ENCODE results near the gene ACVR1B. TPM values are rescaled to one million over a fixed set of nuclear protein-coding genes. Genes with fewer than 3 reads are reported as not detected.
A peak's percentile ranks its signal among the peaks of the same experiment; 100 is the strongest.

Gene ACVR1B
- total RNA-seq, 6 experiments from 2014 or later, result 14.1 to 28.0 (median 25.0) TPM

DNA sequence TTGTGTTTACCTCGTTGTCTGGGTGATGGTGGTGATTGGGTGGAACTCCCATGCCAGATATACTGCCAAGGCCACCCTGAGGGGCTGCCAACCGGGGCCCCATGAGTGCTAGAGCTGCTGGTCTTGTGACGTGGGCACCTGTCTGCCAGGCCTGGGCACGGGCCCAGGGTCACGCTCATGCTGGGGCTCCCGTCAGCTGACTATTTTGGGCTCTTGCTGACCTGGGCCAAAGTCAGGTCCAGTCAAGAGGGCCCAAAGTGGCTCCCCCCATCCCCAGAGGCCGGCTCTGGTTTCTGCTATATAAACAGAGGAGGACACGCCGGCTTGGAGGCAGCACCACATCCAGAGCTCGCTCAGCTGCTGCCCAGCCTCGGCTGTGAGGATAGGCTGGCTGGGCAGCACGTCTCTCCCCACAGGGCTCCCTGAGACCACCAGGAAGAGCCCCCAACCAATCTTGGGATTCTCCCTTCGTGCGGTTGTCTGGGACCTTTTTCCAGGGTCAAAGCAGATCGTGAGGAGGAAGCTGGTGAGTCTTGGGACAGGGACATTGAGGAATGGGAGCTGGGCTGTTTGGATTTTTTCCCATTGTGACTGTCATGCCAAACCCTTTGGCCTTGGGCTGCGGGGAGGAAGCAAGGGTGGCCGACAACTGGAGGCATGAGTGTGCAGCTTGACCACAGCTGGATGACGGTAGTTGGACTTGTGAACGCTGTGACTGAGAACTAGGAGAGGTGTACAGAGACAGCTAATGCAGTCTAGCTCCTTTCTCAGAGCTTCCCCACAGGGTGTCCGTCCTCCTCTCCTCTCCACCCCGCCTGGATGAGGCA lies 92.1 kb downstream of the ACVR1B start:
- no peak for DNase-seq

DNA sequence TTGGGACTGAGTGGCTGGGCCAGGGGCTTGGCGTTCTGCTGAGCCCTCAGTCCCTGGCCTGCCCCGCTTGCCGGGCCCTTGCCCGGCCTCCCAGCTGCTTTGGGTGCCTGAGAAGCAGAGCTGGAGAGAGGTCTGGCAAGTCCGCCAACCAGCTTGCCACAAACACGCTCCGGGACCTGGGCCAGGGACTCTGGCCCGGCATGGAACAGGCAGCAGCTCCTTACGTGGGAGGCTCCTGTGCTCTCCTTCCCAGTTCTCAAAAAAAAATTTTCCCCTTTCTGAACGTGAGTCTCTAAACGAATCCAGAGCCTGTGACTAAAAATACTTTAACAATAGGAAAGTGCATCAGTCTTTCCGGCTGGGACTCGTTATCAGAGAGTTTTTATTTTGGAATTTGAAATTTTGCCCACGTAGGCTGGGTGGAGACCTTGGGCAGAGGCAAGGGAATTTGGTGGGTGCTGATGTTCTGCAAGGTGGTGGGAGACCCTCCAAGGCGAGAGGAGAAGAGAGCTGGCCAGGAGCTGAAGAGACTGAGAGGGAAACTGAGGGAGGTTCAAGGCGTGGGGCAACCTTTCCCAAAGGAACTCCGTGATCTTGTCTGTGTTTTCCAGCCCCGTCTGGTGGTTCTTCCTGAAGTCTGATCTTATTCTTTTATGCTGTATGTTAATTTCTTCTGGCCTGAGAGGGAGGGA lies 92.9 kb downstream of the ACVR1B start:
- no peak overlapping the region for H3K4me3 ChIP-seq
- peak overlapping the region; percentile 5 to 77 (median 63) for H3K27ac ChIP-seq
- no peaks in the 10 kb centered on the region for H3K36me3 ChIP-seq
- peak; percentile 77 to 88 (median 84) for DNase-seq
- H3K9me3 ChIP-seq, result no peaks in the 10 kb centered on the region
- TF ChIP-seq POLR2A (IDR thresholded peaks at IDR 0.05), result no peak
- TF ChIP-seq, protein P1, sequence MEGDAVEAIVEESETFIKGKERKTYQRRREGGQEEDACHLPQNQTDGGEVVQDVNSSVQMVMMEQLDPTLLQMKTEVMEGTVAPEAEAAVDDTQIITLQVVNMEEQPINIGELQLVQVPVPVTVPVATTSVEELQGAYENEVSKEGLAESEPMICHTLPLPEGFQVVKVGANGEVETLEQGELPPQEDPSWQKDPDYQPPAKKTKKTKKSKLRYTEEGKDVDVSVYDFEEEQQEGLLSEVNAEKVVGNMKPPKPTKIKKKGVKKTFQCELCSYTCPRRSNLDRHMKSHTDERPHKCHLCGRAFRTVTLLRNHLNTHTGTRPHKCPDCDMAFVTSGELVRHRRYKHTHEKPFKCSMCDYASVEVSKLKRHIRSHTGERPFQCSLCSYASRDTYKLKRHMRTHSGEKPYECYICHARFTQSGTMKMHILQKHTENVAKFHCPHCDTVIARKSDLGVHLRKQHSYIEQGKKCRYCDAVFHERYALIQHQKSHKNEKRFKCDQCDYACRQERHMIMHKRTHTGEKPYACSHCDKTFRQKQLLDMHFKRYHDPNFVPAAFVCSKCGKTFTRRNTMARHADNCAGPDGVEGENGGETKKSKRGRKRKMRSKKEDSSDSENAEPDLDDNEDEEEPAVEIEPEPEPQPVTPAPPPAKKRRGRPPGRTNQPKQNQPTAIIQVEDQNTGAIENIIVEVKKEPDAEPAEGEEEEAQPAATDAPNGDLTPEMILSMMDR (IDR thresholded peaks at IDR 0.05), result no peak
- intact Hi-C loops (cut with DNase I), result no loop called here
- H3K27me3 ChIP-seq, result no peaks in the 10 kb centered on the region
- ATAC-seq, result peak; percentile 71 to 78 (median 76)
- no peaks in the 10 kb centered on the region for H3K4me1 ChIP-seq
- 37% methylated on average over 8 of the region's 18 CpGs for WGBS (ENCODE audit: insufficient coverage, low coverage, low lambda C conversion rate, missing lambda C conversion rate)

More for the DNA sequence above, 92.1 kb downstream of the ACVR1B start:
- no peaks in the 10 kb centered on the region for H3K4me1 ChIP-seq
- peak overlapping the region; percentile 5 to 77 (median 63) for H3K27ac ChIP-seq
- peak; percentile 4 to 15 (median 6) for ATAC-seq
- WGBS (ENCODE audit: insufficient coverage, low coverage, low lambda C conversion rate, missing lambda C conversion rate), result 72% methylated on average over 9 of the region's 21 CpGs
- no peaks in the 10 kb centered on the region for H3K27me3 ChIP-seq
- intact Hi-C loops (cut with DNase I), result no loop called here
- TF ChIP-seq, protein P1 (IDR thresholded peaks at IDR 0.05), result no peak
- no peak for TF ChIP-seq POLR2A (IDR thresholded peaks at IDR 0.05)
- H3K4me3 ChIP-seq, result no peak overlapping the region
- no peaks in the 10 kb centered on the region for H3K9me3 ChIP-seq
- no peaks in the 10 kb centered on the region for H3K36me3 ChIP-seq

DNA sequence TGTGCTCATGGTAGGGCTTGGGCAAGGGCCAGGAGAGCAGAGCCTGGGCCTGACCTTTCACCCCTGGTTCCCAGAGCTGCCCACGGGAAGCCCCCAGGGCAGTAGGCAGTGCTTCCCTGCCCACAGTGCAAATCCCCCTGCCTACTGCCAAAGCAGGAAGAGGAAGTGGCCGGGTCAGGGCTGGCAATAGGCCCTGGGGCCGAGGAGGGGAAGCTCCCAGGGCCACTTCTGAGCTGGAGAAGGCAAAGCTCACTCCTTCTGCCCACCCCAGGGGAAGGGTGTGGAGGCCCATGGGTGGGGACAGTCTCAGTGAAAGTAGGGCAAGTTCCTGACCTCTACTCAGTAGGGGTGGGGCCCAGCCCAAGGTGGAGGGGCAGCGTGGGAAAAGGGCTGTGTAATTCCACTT lies 94.3 kb downstream of the ACVR1B start:
- peaks cover 0 to 8% (median 6%) of the 10 kb centered on the region in 4 donors for H3K4me1 ChIP-seq
- ATAC-seq (peak; percentile 16 to 46 (median 36)), DNase-seq (peak in 1 of 3 donors; percentile 53)
- 50% methylated on average over 2 of the region's 4 CpGs for WGBS (ENCODE audit: insufficient coverage, low coverage, low lambda C conversion rate, missing lambda C conversion rate)
- intact Hi-C loops (cut with DNase I), result no loop called here
- H3K27me3 ChIP-seq, result no peaks in the 10 kb centered on the region
- TF ChIP-seq, protein P1 (IDR thresholded peaks at IDR 0.05), result no peak
- no peak overlapping the region for H3K4me3 ChIP-seq
- H3K27ac ChIP-seq, result peak overlapping the region in 2 of 3 donors; percentile 63 to 77
- no peaks in the 10 kb centered on the region for H3K36me3 ChIP-seq
- H3K9me3 ChIP-seq, result no peaks in the 10 kb centered on the region

Small RNA genes lying within 50 kb of the gene (small RNA-seq; reads per million reads assigned to genes)
- 0 reads per million in 2 experiments for gene RNU6-574P

Other genes with a start within 250 kb of the ACVR1B start
- 1 to 10 TPM in 2 of 6 experiments, under 1 TPM in 4; 0.14 to 1.8 (median 0.55) TPM for gene FIGNL2, start 103.0 kb upstream of the ACVR1B start, total RNA-seq
- 10 to 100 TPM in 1 of 6 experiments, 1 to 10 TPM in 2, not detected in 3; 1.1 to 10.5 (median 2.1) TPM for gene ANKRD33, start 63.6 kb upstream of the ACVR1B start, total RNA-seq
- gene ACVRL1, start 44.2 kb upstream of the ACVR1B start, total RNA-seq, result 10 to 100 TPM in 1 of 6 experiments, 1 to 10 TPM in 5; 2.9 to 10.7 (median 6.2) TPM
- gene TAMALIN, start 55.2 kb downstream of the ACVR1B start, total RNA-seq, result 1 to 10 TPM; 2.9 to 6.5 (median 3.9) TPM
- 1 to 10 TPM; 5.0 to 8.8 (median 7.7) TPM for gene NR4A1, start 99.7 kb downstream of the ACVR1B start, total RNA-seq
- gene ATG101, start 118.3 kb downstream of the ACVR1B start, total RNA-seq, result 10 to 100 TPM; 17.4 to 29.7 (median 21.0) TPM
- gene SMIM41, start 128.0 kb downstream of the ACVR1B start, total RNA-seq, result not detected
- under 1 TPM; 0.09 to 0.51 (median 0.15) TPM for gene KRT80, start 240.3 kb downstream of the ACVR1B start, total RNA-seq